ENCODE measurements around the gene MCTP1.

The MCTP1 gene

GRCh38 chr5:94707359-94707758, 577.5 kb downstream of the MCTP1 start:
- ATAC-seq = no peak

GRCh38 chr5:94705427-94705826, 579.5 kb downstream of the MCTP1 start:
- ATAC-seq = peak; percentile 85
- no peak for TF ChIP-seq CSRNP3 (CRISPR knock-in tag; IDR thresholded peaks at IDR 0.05)
- TF ChIP-seq ZFP3 (CRISPR knock-in tag; IDR thresholded peaks at IDR 0.05) = no peak
- TF ChIP-seq RARB (CRISPR knock-in tag; IDR thresholded peaks at IDR 0.05) = no peak
- no peak for TF ChIP-seq ZNF70 (CRISPR knock-in tag; IDR thresholded peaks at IDR 0.05)
- TF ChIP-seq CSDC2 (CRISPR knock-in tag; IDR thresholded peaks at IDR 0.05) = no peak
- TF ChIP-seq TCF4 (CRISPR knock-in tag; IDR thresholded peaks at IDR 0.05; ENCODE audit: borderline replicate concordance) = no peak
- TF ChIP-seq TSHZ2 (CRISPR knock-in tag; IDR thresholded peaks at IDR 0.05) = no peak
- no peak for TF ChIP-seq PPARA (CRISPR knock-in tag; IDR thresholded peaks at IDR 0.05; ENCODE audit: borderline replicate concordance)
- TF ChIP-seq ZFP30 (CRISPR knock-in tag; IDR thresholded peaks at IDR 0.05) = no peak
- no peak for TF ChIP-seq ESRRG (CRISPR knock-in tag; IDR thresholded peaks at IDR 0.05)
- TF ChIP-seq ARNTL (CRISPR knock-in tag; IDR thresholded peaks at IDR 0.05; ENCODE audit: borderline replicate concordance, low read depth) = no peak

More at GRCh38 chr5:94707359-94707758, 577.5 kb downstream of the MCTP1 start:
- no peak for TF ChIP-seq ZC3H10 (CRISPR knock-in tag; IDR thresholded peaks at IDR 0.05)
- no peak for TF ChIP-seq TOX (CRISPR knock-in tag; IDR thresholded peaks at IDR 0.05; ENCODE audit: borderline replicate concordance)
- TF ChIP-seq GLIS3 (CRISPR knock-in tag; IDR thresholded peaks at IDR 0.05) = no peak
- no peak for TF ChIP-seq ZNF8 (CRISPR knock-in tag; IDR thresholded peaks at IDR 0.05)
- TF ChIP-seq ZFP30 (CRISPR knock-in tag; IDR thresholded peaks at IDR 0.05) = no peak
- TF ChIP-seq OSR1 (CRISPR knock-in tag; IDR thresholded peaks at IDR 0.05) = no peak

- TF ChIP-seq ZFP30 (CRISPR knock-in tag; IDR thresholded peaks at IDR 0.05) (no peak), GLIS3 (CRISPR knock-in tag; IDR thresholded peaks at IDR 0.05) (no peak), ARNTL (CRISPR knock-in tag; IDR thresholded peaks at IDR 0.05; ENCODE audit: borderline replicate concordance, low read depth) (no peak), ISL1 (CRISPR knock-in tag; IDR thresholded peaks at IDR 0.05) (no peak), SNAI2 (CRISPR knock-in tag; IDR thresholded peaks at IDR 0.05) (no peak), TSHZ2 (CRISPR knock-in tag; IDR thresholded peaks at IDR 0.05) (no peak)
- ATAC-seq = no peak
Observed at GRCh38 chr5:94702729-94703128, 582.2 kb downstream of the MCTP1 start.

GRCh38 chr5:94700592-94700991, 584.3 kb downstream of the MCTP1 start:
- ATAC-seq = no peak
- TF ChIP-seq CREB5 (CRISPR knock-in tag; IDR thresholded peaks at IDR 0.05; ENCODE audit: low read depth) (no peak), ZFP30 (CRISPR knock-in tag; IDR thresholded peaks at IDR 0.05) (no peak), POU6F1 (CRISPR knock-in tag; IDR thresholded peaks at IDR 0.05; ENCODE audit: borderline replicate concordance, low read depth) (no peak), RARB (CRISPR knock-in tag; IDR thresholded peaks at IDR 0.05) (no peak), ISL1 (CRISPR knock-in tag; IDR thresholded peaks at IDR 0.05) (no peak), CSRNP3 (CRISPR knock-in tag; IDR thresholded peaks at IDR 0.05) (no peak)

All from SK-N-SH treated with all-trans-retinoic acid at 6 μM for 48 hours (cell line).